ENCODE measurements around the gene KMO.
A peak's percentile ranks its signal among the peaks of the same experiment; 100 is the strongest.

GRCh38 chr1:241640149-241640866 is 108.1 kb downstream of the KMO start, which contains the start of the genes CHML and OPN3:
- TF ChIP-seq POLR2A (IDR thresholded peaks at IDR 0.05) (no peak), CTCF (IDR thresholded peaks at IDR 0.05) (no peak), POLR2AphosphoS5 (IDR thresholded peaks at IDR 0.05) (peak in 2 of 3 donors; percentile 56 to 90), EP300 (IDR thresholded peaks at IDR 0.05) (no peak)
